Stomach (tissue), 4 donors: ENCODE data around the gene WDR86.

ENCODE experiments used
- CTCF ChIP-seq, 7 experiments: fragments of 450-650 bp in 4 of 7; fragments of 200-600 bp in 3 of 7; sonication (generic) in 3 of 7; IDR thresholded peaks; one replicate each; pipeline ENCODE4 v1.5.1; 2016 to 2019; ENCODE audit warnings: antibody characterized with exemption in 7 of 7, control low read depth in 2 of 7, mild to moderate bottlenecking in 1 of 7
- POLR2A ChIP-seq, 4 donors: fragments of 450-650 bp; IDR thresholded peaks; one replicate each; pipeline ENCODE4 v1.6.1; 2016; ENCODE audit warnings: antibody characterized with exemption in 4 of 4, control low read depth in 2 of 4, mild to moderate bottlenecking in 1 of 4, moderate library complexity in 1 of 4
- POLR2AphosphoS5 ChIP-seq, 3 donors: sonication (generic); formaldehyde crosslinking; IDR thresholded peaks; one replicate each; pipeline ENCODE4 v1.6.1; 2016; ENCODE audit warnings: antibody characterized with exemption in 3 of 3

- TF ChIP-seq CTCF (IDR thresholded peaks at IDR 0.05) (no peak), POLR2AphosphoS5 (IDR thresholded peaks at IDR 0.05) (no peak), POLR2A (IDR thresholded peaks at IDR 0.05) (no peak)
Observed at GRCh38 chr7:151428378-151429236, 18.8 kb upstream of the WDR86 start.
